Thyroid gland (tissue), 4 donors: ENCODE measurements around the gene BUD23.

Experiments used
- CTCF ChIP-seq, 6 experiments: fragments of 200-600 bp in 3 of 6; fragments of 450-650 bp in 3 of 6; sonication (generic) in 3 of 6; IDR thresholded peaks; one replicate each; pipeline ENCODE4 v1.5.1; 2016 to 2019; ENCODE audit warnings: antibody characterized with exemption in 6 of 6, mild to moderate bottlenecking in 2 of 6, inconsistent platforms in 1 of 6, moderate library complexity in 1 of 6
- POLR2A ChIP-seq, 2 donors: fragments of 450-650 bp; IDR thresholded peaks; one replicate each; pipeline ENCODE4 v1.6.1; 2017; ENCODE audit warnings: antibody characterized with exemption in 2 of 2, mild to moderate bottlenecking in 2 of 2, moderate library complexity in 1 of 2

- TF ChIP-seq CTCF (IDR thresholded peaks at IDR 0.05) (no peak), POLR2A (IDR thresholded peaks at IDR 0.05) (no peak)
Measured at GRCh38 chr7:73683788-73684693, 644 bp downstream of the BUD23 start.
